ENCODE data around the gene STATH.

DNA sequence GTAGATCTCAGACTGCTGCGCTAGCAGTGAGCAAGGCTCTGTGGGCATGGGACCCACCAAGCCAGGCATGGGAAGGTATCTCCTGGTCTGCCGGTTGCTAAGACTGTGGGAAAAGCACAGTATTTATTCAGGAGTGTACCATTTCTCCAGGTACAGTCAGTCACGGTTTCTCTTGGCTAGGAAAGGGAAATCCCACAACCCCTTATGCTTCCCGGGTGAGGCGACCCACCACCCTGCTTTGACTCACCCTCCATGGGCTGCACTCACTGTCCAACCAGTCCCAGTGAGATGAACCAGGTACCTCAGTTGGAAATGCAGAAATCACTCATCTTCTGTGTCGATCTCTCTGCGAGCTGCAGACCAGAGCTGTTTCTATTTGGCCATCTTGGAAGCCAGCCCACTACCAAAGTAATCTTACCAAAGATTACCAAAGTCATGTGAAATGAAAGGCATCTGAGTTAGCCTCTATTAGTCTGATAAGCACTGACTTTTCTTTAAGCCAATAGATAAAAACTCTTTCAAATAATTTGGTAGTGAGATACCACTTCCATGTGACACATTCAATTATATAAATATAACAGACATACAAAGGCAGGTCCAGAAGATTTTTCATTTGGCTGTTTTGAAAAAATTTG lies 46.0 kb downstream of the STATH start:
- TF ChIP-seq, protein P1, sequence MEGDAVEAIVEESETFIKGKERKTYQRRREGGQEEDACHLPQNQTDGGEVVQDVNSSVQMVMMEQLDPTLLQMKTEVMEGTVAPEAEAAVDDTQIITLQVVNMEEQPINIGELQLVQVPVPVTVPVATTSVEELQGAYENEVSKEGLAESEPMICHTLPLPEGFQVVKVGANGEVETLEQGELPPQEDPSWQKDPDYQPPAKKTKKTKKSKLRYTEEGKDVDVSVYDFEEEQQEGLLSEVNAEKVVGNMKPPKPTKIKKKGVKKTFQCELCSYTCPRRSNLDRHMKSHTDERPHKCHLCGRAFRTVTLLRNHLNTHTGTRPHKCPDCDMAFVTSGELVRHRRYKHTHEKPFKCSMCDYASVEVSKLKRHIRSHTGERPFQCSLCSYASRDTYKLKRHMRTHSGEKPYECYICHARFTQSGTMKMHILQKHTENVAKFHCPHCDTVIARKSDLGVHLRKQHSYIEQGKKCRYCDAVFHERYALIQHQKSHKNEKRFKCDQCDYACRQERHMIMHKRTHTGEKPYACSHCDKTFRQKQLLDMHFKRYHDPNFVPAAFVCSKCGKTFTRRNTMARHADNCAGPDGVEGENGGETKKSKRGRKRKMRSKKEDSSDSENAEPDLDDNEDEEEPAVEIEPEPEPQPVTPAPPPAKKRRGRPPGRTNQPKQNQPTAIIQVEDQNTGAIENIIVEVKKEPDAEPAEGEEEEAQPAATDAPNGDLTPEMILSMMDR (conservative IDR thresholded peaks at IDR 0.05; ENCODE audit: low read depth in 2 of 2), result no peak
- TF ChIP-seq POLR2AphosphoS5 (IDR thresholded peaks at IDR 0.05; ENCODE audit: low read depth), result no peak
- TF ChIP-seq EZH2 (IDR thresholded peaks at IDR 0.05; ENCODE audit: low read depth, unreplicated experiment), result no peak
- no peak for TF ChIP-seq CREB1 (CRISPR knock-in tag; IDR thresholded peaks at IDR 0.05; ENCODE audit: low read depth)

All from GM23338 (cell line).